ENCODE measurements around the gene ADIG.

Gene ADIG

GRCh38 chr20:38555395-38555794 is 25.6 kb upstream of the ADIG start:
- H3K9me3 ChIP-seq (ENCODE audit: low read length), result peaks cover 4% of the 10 kb centered on the region
- no peak overlapping the region for H3K4me3 ChIP-seq (ENCODE audit: low read length)
- peaks cover 88% of the 10 kb centered on the region for H3K36me3 ChIP-seq (ENCODE audit: insufficient read depth, low read length)
- H3K4me1 ChIP-seq (ENCODE audit: insufficient read depth, low read length), result no peaks in the 10 kb centered on the region
- H2AFZ ChIP-seq (ENCODE audit: low read depth, low read length), result no peak overlapping the region
- H3K27me3 ChIP-seq (ENCODE audit: insufficient read depth, low read length), result no peaks in the 10 kb centered on the region

DNA sequence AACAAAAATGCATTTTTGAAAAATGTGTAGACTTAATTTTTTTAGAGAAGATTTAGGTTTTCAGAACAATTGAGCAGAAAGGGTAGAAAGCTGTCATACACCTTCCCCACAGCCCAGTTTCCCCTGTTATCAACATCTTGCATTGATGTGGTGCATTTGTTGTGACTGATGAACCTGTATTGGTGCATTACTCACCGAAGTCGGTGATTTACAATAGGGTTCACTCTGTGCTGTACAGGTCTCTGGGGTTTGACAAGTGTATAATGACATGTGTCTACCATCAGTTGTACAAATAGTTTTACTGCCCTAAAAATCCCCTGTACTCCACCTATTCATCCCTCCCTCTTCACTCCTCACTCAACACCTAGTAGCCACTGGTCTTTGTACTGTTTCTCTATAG is 23.8 kb upstream of the ADIG start:
- Histone ChIP-seq H3K9me3 (ENCODE audit: low read length) (peaks cover 4% of the 10 kb centered on the region), H3K36me3 (ENCODE audit: insufficient read depth, low read length) (peaks cover 82% of the 10 kb centered on the region), H2AFZ (ENCODE audit: low read depth, low read length) (no peak overlapping the region)

GRCh38 chr20:38558596-38559360 is 22.2 kb upstream of the ADIG start:
- Histone ChIP-seq H3K4me3 (ENCODE audit: low read length) (no peak overlapping the region), H3K9me3 (ENCODE audit: low read length) (peaks cover 4% of the 10 kb centered on the region), H2AFZ (ENCODE audit: low read depth, low read length) (no peak overlapping the region), H3K36me3 (ENCODE audit: insufficient read depth, low read length) (peaks cover 75% of the 10 kb centered on the region), H3K4me1 (ENCODE audit: insufficient read depth, low read length) (no peaks in the 10 kb centered on the region), H3K27me3 (ENCODE audit: insufficient read depth, low read length) (no peaks in the 10 kb centered on the region)

More for the DNA sequence above, 23.8 kb upstream of the ADIG start:
- Histone ChIP-seq H3K4me3 (ENCODE audit: low read length) (no peak overlapping the region), H3K4me1 (ENCODE audit: insufficient read depth, low read length) (no peaks in the 10 kb centered on the region), H3K27me3 (ENCODE audit: insufficient read depth, low read length) (no peaks in the 10 kb centered on the region)

DNA sequence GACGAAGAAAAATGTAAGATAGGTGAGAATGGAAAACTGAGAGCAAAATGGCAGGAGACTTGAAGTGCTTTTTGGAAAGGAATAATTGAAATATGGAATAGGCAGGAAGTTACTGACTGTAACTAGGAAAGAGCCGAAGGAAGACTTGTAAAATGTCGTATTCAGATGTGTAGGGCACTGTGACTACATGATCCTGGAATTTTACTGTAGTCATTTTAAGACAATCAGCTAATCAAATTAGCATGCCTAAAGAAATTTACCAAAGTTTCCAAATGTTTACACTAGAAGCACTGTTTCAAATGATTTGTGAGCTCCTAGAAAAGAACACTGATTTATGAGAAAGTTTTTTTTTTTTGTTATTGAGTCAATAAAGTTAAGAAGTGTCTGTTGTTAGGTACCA is 21.2 kb upstream of the ADIG start:
- Histone ChIP-seq H3K4me1 (ENCODE audit: insufficient read depth, low read length) (no peaks in the 10 kb centered on the region), H2AFZ (ENCODE audit: low read depth, low read length) (no peak overlapping the region), H3K36me3 (ENCODE audit: insufficient read depth, low read length) (peaks cover 66% of the 10 kb centered on the region), H3K4me3 (ENCODE audit: low read length) (no peak overlapping the region), H3K9me3 (ENCODE audit: low read length) (peaks cover 4% of the 10 kb centered on the region), H3K27me3 (ENCODE audit: insufficient read depth, low read length) (no peaks in the 10 kb centered on the region)

DNA sequence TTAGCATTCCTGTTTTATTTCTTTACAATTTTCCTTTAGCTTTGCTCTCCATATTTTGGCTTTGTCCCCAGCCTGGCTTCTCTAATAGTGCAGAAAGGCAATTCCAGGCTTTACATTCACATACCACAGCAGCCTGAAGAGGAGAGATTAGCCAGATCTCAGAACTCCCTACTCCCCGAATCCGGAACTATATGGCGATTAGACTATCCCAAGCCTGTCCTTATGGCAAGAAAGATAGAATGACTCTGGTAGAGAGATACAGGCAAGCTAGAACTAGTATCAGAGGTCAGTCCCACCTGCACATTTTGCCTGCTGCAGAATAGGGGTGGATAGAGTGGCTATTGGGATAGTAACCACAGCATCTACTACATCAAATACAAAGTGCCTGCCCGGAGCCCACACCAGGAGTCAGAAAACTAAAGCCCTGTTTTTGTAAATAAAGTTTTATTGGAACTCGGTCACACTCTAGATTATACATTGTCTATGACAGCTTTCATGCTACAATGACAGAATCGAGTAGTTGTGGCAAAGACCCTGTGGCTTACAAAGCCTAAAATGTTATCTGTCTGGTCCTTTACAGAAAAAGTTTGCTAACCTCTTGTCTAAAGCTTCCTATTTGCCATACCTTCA is 17.1 kb upstream of the ADIG start:
- H3K4me1 ChIP-seq (ENCODE audit: insufficient read depth, low read length), result no peaks in the 10 kb centered on the region
- peaks cover 62% of the 10 kb centered on the region for H3K36me3 ChIP-seq (ENCODE audit: insufficient read depth, low read length)
- H2AFZ ChIP-seq (ENCODE audit: low read depth, low read length), result no peak overlapping the region
- no peaks in the 10 kb centered on the region for H3K9me3 ChIP-seq (ENCODE audit: low read length)
- H3K27me3 ChIP-seq (ENCODE audit: insufficient read depth, low read length), result no peaks in the 10 kb centered on the region
- H3K4me3 ChIP-seq (ENCODE audit: low read length), result no peak overlapping the region

GRCh38 chr20:38564680-38565079 is 16.3 kb upstream of the ADIG start:
- H3K27me3 ChIP-seq (ENCODE audit: insufficient read depth, low read length), result no peaks in the 10 kb centered on the region
- no peak overlapping the region for H2AFZ ChIP-seq (ENCODE audit: low read depth, low read length)
- H3K4me1 ChIP-seq (ENCODE audit: insufficient read depth, low read length), result no peaks in the 10 kb centered on the region
- H3K4me3 ChIP-seq (ENCODE audit: low read length), result no peak overlapping the region
- no peaks in the 10 kb centered on the region for H3K9me3 ChIP-seq (ENCODE audit: low read length)
- H3K36me3 ChIP-seq (ENCODE audit: insufficient read depth, low read length), result peaks cover 60% of the 10 kb centered on the region

DNA sequence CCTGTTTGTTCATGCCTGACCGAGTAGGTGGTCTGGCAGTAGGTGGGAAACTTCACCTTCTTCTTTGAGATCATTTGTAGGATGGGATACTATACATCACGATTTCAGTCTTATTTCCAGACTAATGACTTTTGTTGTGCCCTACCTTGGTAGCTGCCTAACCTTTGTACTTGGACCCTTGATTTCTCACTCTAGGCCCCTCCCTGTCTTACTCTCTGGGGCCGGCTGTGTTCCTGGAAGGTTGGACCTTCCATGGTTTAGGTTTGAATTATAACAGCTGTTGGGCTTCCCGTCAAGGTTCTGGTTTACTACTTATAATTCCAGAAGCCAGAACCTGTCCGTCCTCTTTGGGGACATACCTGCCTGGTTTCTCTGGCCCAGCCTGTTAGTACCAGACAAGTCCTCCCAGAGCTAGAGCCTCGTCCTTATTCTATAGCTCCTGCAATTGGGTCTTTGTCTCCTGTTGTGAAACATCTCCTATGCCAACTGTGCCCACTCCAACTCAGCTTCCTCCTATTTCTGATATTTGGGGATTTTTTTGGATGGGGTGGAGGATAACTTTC is 14.9 kb upstream of the ADIG start:
- no peaks in the 10 kb centered on the region for H3K4me1 ChIP-seq (ENCODE audit: insufficient read depth, low read length)
- peaks cover 61% of the 10 kb centered on the region for H3K36me3 ChIP-seq (ENCODE audit: insufficient read depth, low read length)
- no peak overlapping the region for H2AFZ ChIP-seq (ENCODE audit: low read depth, low read length)
- H3K9me3 ChIP-seq (ENCODE audit: low read length), result no peaks in the 10 kb centered on the region
- no peaks in the 10 kb centered on the region for H3K27me3 ChIP-seq (ENCODE audit: insufficient read depth, low read length)
- H3K4me3 ChIP-seq (ENCODE audit: low read length), result no peak overlapping the region

GRCh38 chr20:38569747-38570525 is 11.1 kb upstream of the ADIG start:
- peaks cover 65% of the 10 kb centered on the region for H3K36me3 ChIP-seq (ENCODE audit: insufficient read depth, low read length)
- H3K4me3 ChIP-seq (ENCODE audit: low read length), result no peak overlapping the region
- no peaks in the 10 kb centered on the region for H3K27me3 ChIP-seq (ENCODE audit: insufficient read depth, low read length)
- H2AFZ ChIP-seq (ENCODE audit: low read depth, low read length), result no peak overlapping the region
- no peaks in the 10 kb centered on the region for H3K4me1 ChIP-seq (ENCODE audit: insufficient read depth, low read length)
- H3K9me3 ChIP-seq (ENCODE audit: low read length), result no peaks in the 10 kb centered on the region

DNA sequence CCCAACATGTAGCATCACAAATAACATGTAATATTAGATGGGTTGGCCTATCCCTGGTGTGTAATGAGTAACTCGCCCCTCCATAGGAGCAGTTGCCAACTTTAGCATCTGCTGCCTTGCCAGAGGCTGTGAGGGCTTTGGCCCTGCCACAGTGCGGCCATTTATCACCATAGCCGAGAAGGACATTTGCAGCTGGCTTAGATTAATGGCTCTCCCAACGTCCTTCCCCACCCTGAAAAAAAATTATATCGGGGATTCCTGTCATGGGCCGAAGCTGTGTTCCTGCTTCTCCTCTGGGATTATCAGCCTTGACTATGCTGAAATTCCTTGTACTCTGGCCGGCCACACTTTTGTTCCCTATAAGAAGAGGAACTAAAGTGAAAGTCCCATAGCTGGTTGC is 7.6 kb upstream of the ADIG start:
- Histone ChIP-seq H3K4me3 (ENCODE audit: low read length) (no peak overlapping the region), H3K36me3 (ENCODE audit: insufficient read depth, low read length) (peaks cover 54% of the 10 kb centered on the region), H2AFZ (ENCODE audit: low read depth, low read length) (no peak overlapping the region), H3K4me1 (ENCODE audit: insufficient read depth, low read length) (no peaks in the 10 kb centered on the region), H3K27me3 (ENCODE audit: insufficient read depth, low read length) (no peaks in the 10 kb centered on the region), H3K9me3 (ENCODE audit: low read length) (no peaks in the 10 kb centered on the region)

DNA sequence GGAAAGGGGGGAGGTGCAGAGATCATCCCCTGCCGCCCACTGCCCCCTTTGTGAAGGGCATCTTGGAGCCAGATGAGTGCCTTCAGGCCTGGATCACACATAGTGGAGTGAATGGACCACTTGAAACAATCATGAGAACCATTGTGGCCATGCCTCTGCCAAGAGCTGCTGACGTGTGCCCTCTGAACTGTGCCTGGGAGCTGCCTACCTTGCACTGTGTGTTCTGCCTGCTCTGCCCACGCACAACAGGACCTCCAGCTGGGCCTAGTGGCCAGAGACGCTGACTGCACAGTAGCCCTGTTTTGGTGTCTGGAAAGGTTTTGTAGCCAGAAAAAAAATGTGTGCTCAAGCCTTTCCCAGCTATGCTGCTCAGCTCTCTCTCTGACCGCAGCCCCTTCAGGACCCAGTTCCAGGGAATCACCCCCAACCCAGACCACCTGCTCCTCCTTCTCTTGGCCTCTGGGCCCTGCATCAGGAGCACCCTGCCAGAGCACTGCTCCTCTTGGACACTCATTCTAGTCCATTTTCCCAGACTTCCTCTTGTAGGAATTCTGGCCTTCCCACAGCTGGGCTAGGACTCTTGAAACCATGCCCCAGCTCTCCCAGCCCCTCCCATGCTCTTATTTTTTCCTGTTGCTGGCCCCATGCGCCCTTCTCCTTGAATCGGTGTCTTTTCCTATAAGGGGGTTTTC is 1.6 kb upstream of the ADIG start:
- H3K4me1 ChIP-seq (ENCODE audit: insufficient read depth, low read length), result no peaks in the 10 kb centered on the region
- H3K27me3 ChIP-seq (ENCODE audit: insufficient read depth, low read length), result no peaks in the 10 kb centered on the region
- H3K36me3 ChIP-seq (ENCODE audit: insufficient read depth, low read length), result peaks cover 22% of the 10 kb centered on the region
- H3K4me3 ChIP-seq (ENCODE audit: low read length), result no peak overlapping the region
- H3K9me3 ChIP-seq (ENCODE audit: low read length), result no peaks in the 10 kb centered on the region
- H2AFZ ChIP-seq (ENCODE audit: low read depth, low read length), result no peak overlapping the region

DNA sequence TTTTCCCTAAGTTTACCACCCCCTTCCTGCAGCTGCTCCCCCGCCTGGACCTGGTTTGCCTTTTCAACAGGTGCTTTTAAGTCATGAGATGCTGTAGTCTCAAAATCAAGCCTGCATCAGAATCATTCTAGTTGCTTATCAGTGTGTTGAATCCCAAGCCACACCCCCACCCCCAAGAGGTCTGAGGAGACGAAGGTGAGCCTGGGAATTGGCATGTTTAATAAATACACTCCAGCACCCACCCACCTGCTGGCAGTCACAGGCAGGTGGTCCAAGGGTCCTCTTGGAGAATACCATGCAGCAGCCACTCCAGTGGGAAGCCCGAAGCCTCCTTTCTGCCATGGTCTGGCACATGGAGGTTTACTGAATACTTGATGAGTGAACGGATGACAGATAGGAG is 1.1 kb upstream of the ADIG start:
- peaks cover 16% of the 10 kb centered on the region for H3K36me3 ChIP-seq (ENCODE audit: insufficient read depth, low read length)
- H2AFZ ChIP-seq (ENCODE audit: low read depth, low read length), result no peak overlapping the region
- no peaks in the 10 kb centered on the region for H3K27me3 ChIP-seq (ENCODE audit: insufficient read depth, low read length)
- H3K4me1 ChIP-seq (ENCODE audit: insufficient read depth, low read length), result no peaks in the 10 kb centered on the region
- no peaks in the 10 kb centered on the region for H3K9me3 ChIP-seq (ENCODE audit: low read length)
- no peak overlapping the region for H3K4me3 ChIP-seq (ENCODE audit: low read length)

DNA sequence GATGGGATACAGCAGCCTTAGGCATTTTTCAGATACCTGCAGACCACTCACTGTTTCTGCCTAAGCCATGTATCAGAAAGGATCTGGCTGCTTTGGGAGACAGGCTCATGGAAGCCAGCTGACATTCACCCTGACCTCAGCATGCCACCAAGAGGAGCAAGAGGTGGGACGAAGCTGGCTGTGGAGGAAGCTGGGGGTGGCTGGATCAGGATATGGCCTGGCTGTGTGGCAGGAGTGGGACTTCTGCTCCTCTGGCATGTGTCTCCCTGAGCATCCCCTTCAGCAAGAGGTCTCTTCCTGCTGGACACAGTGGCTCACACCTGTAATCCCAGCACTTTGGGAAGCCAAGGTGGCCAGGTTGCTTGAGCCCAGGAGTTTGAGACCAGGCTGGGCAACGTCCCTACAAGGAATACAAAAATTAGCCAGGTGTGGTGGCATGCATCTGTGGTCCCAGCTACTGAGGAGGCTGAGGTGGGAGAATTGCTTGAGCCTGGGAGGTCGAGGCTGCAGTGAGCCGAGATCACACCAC is 897 bp downstream of the ADIG start:
- no peaks in the 10 kb centered on the region for H3K4me1 ChIP-seq (ENCODE audit: insufficient read depth, low read length)
- H2AFZ ChIP-seq (ENCODE audit: low read depth, low read length), result no peak overlapping the region
- H3K9me3 ChIP-seq (ENCODE audit: low read length), result no peaks in the 10 kb centered on the region
- H3K27me3 ChIP-seq (ENCODE audit: insufficient read depth, low read length), result peaks cover 3% of the 10 kb centered on the region
- no peak overlapping the region for H3K4me3 ChIP-seq (ENCODE audit: low read length)
- no peaks in the 10 kb centered on the region for H3K36me3 ChIP-seq (ENCODE audit: insufficient read depth, low read length)

Data from neuron (in vitro differentiated cells).